AG09309 (cell line): Measurements from ENCODE around the gene CALHM5.

Experiments used
- DNase-seq: peaks from one replicate; pipeline ENCODE4 v3.0.0-alpha.2; 2010; ENCODE audit warnings: low read depth
- H3K4me3 ChIP-seq: 2 replicates; pipeline ENCODE4 v1.5.1; 2011; ENCODE audit warnings: mild to moderate bottlenecking, low read depth, low read length, moderate library complexity; ENCODE audit not compliant: control insufficient read depth
- CTCF ChIP-seq: IDR thresholded peaks from 2 replicates; pipeline ENCODE4 v1.5.1; 2011; ENCODE audit warnings: mild to moderate bottlenecking, low read depth, low read length, inconsistent platforms; ENCODE audit not compliant: insufficient read depth, control insufficient read depth; ENCODE audit errors: missing control alignments

CALHM5 gene

GRCh38 chr6:116542426-116542825 is 31.0 kb downstream of the CALHM5 start:
- no peak for DNase-seq
- TF ChIP-seq CTCF = no peak
- H3K4me3 ChIP-seq = no peak overlapping the region

GRCh38 chr6:116543149-116543548 is 31.7 kb downstream of the CALHM5 start:
- no peak for DNase-seq
- TF ChIP-seq CTCF = no peak
- no peak overlapping the region for H3K4me3 ChIP-seq

GRCh38 chr6:116545651-116546050 is 34.2 kb downstream of the CALHM5 start, which contains the start of gene TRAPPC3L:
TSS of gene TRAPPC3L (minus strand) at chr6:116545684. CDS start at chr6:116545514, 170 bp downstream.
- no peak for DNase-seq
- no peak within 1 kb of the TSS for H3K4me3 ChIP-seq
- TF ChIP-seq CTCF = no peak

GRCh38 chr6:116547358-116547757 is 35.9 kb downstream of the CALHM5 start:
- TF ChIP-seq CTCF = no peak
- no peak overlapping the region for H3K4me3 ChIP-seq
- no peak for DNase-seq

- no peak for DNase-seq
- H3K4me3 ChIP-seq = no peak overlapping the region
- no peak for TF ChIP-seq CTCF
These were observed 39.4 kb downstream of the CALHM5 start for GRCh38 chr6:116550796-116551195.

- no peak for DNase-seq
- TF ChIP-seq CTCF = no peak
- no peak within 1 kb of the TSS for H3K4me3 ChIP-seq
These were observed 42.0 kb downstream of the CALHM5 start, which contains the start of gene CALHM4 for GRCh38 chr6:116553451-116553850. TSS of gene CALHM4 (plus strand) at chr6:116553751. CDS start at chr6:116553794, 43 bp downstream.

- no peak for TF ChIP-seq CTCF
- no peak overlapping the region for H3K4me3 ChIP-seq
- DNase-seq = no peak
These were observed 44.6 kb downstream of the CALHM5 start for GRCh38 chr6:116556065-116556464.
